HEK293 (cell line): ENCODE measurements around the gene TCERG1L.

Experiments
- CTCF ChIA-PET: fragments of 350-600 bp; formaldehyde crosslinking; extraction: SDS; loops from one replicate; lab custom pipeline; 2021; ENCODE audit warnings: antibody characterized with exemption; lab: Yijun Ruan, JAX
- POLR2A ChIA-PET: fragments of 300-600 bp; formaldehyde crosslinking; extraction: SDS; loops from one replicate; lab custom pipeline; 2020; ENCODE audit warnings: antibody characterized with exemption, inconsistent platforms; lab: Yijun Ruan, JAX
- H3K27ac ChIP-seq: fragments of 200-500 bp; sonication (Bioruptor generic); 2 replicates; pipeline ENCODE4 v1.5.1; 2014; ENCODE audit warnings: low read depth, low read length, control low read depth, inconsistent platforms; ENCODE audit errors: extremely low read depth
- H3K36me3 ChIP-seq, 2 experiments: fragments of 200-500 bp in 1 of 2; sonication (Bioruptor generic) in 1 of 2; 1 replicate in 1 of 2; 2 replicates in 1 of 2; pipeline ENCODE4 v1.5.1; 2014 to 2017; ENCODE audit warnings: inconsistent platforms in 2 of 2, low read length in 2 of 2; ENCODE audit not compliant: control insufficient read depth in 2 of 2, insufficient read depth in 1 of 2
- H3K4me1 ChIP-seq: fragments of 200-500 bp; sonication (Bioruptor generic); 2 replicates; pipeline ENCODE4 v1.5.1; 2014; ENCODE audit warnings: mild to moderate bottlenecking, low read length, inconsistent platforms; ENCODE audit not compliant: control insufficient read depth, insufficient read depth
- H3K4me3 ChIP-seq: 2 replicates; pipeline ENCODE4 v1.5.1; 2011; ENCODE audit warnings: low read depth, mild to moderate bottlenecking, control low read depth, low read length, moderate library complexity
- H3K9me3 ChIP-seq: fragments of 200-500 bp; sonication (Bioruptor generic); 2 replicates; pipeline ENCODE4 v1.5.1; 2014; ENCODE audit warnings: low read depth, low read length, inconsistent platforms; ENCODE audit not compliant: control insufficient read depth, insufficient read depth
- PRDM2 ChIP-seq: fragments of 450-650 bp; formaldehyde crosslinking; IDR thresholded peaks from 2 replicates; pipeline ENCODE4 v1.5.1; 2016; ENCODE audit warnings: missing biosample characterization, missing genetic modification characterization, borderline replicate concordance
- PRDM4 ChIP-seq: fragments of 450-650 bp; formaldehyde crosslinking; IDR thresholded peaks from 2 replicates; pipeline ENCODE4 v1.5.1; 2017; ENCODE audit warnings: missing biosample characterization, missing genetic modification characterization
- ZBTB49 ChIP-seq: fragments of 450-650 bp; formaldehyde crosslinking; IDR thresholded peaks from 2 replicates; pipeline ENCODE4 v1.5.1; 2016; ENCODE audit warnings: missing biosample characterization, missing genetic modification characterization, low read depth
- ZBTB8A ChIP-seq: fragments of 450-650 bp; formaldehyde crosslinking; IDR thresholded peaks from 2 replicates; pipeline ENCODE4 v1.5.1; 2016; ENCODE audit warnings: missing biosample characterization, missing genetic modification characterization
- ZFP37 ChIP-seq: fragments of 450-650 bp; formaldehyde crosslinking; IDR thresholded peaks from 2 replicates; pipeline ENCODE4 v1.5.1; 2016; ENCODE audit warnings: missing biosample characterization, missing genetic modification characterization
- ZNF132 ChIP-seq: fragments of 450-650 bp; formaldehyde crosslinking; IDR thresholded peaks from 2 replicates; pipeline ENCODE4 v1.5.1; 2017; ENCODE audit warnings: missing biosample characterization, missing genetic modification characterization, borderline replicate concordance
- ZNF140 ChIP-seq: fragments of 450-650 bp; formaldehyde crosslinking; IDR thresholded peaks from 2 replicates; pipeline ENCODE4 v1.5.1; 2016; ENCODE audit warnings: missing biosample characterization, missing genetic modification characterization
- ZNF148 ChIP-seq: fragments of 450-650 bp; formaldehyde crosslinking; IDR thresholded peaks from 2 replicates; pipeline ENCODE4 v1.5.0; 2017; ENCODE audit warnings: missing biosample characterization, missing genetic modification characterization, borderline replicate concordance
- ZNF169 ChIP-seq: fragments of 450-650 bp; formaldehyde crosslinking; IDR thresholded peaks from 2 replicates; pipeline ENCODE4 v1.5.1; 2016; ENCODE audit warnings: missing biosample characterization, missing genetic modification characterization
- ZNF19 ChIP-seq: fragments of 450-650 bp; formaldehyde crosslinking; IDR thresholded peaks from 2 replicates; pipeline ENCODE4; 2016; ENCODE audit warnings: missing biosample characterization, missing genetic modification characterization, low read depth
- ZNF350 ChIP-seq: fragments of 450-650 bp; formaldehyde crosslinking; IDR thresholded peaks from 2 replicates; pipeline ENCODE4 v1.5.0; 2017; ENCODE audit warnings: missing biosample characterization, mild to moderate bottlenecking, missing genetic modification characterization
- ZNF366 ChIP-seq: fragments of 450-650 bp; formaldehyde crosslinking; conservative IDR thresholded peaks from 2 replicates; pipeline ENCODE4 v1.5.1; 2016; ENCODE audit warnings: missing biosample characterization, missing genetic modification characterization
- ZNF426 ChIP-seq: fragments of 450-650 bp; formaldehyde crosslinking; IDR thresholded peaks from 2 replicates; pipeline ENCODE4 v1.5.1; 2017; ENCODE audit warnings: missing biosample characterization, missing genetic modification characterization, mild to moderate bottlenecking, inconsistent platforms, moderate library complexity
- ZNF561 ChIP-seq: fragments of 450-650 bp; IDR thresholded peaks from 2 replicates; pipeline ENCODE4 v1.5.1; 2018; ENCODE audit warnings: missing biosample characterization, missing genetic modification characterization, borderline replicate concordance
- ZNF624 ChIP-seq: fragments of 450-650 bp; formaldehyde crosslinking; IDR thresholded peaks from 2 replicates; pipeline ENCODE4 v1.5.1; 2017; ENCODE audit warnings: missing biosample characterization, missing genetic modification characterization
- ZNF677 ChIP-seq: fragments of 450-650 bp; IDR thresholded peaks from 2 replicates; pipeline ENCODE4 v1.5.0; 2018; ENCODE audit warnings: missing biosample characterization, mild to moderate bottlenecking, missing genetic modification characterization, moderate library complexity
- ZNF701 ChIP-seq: fragments of 450-650 bp; formaldehyde crosslinking; IDR thresholded peaks from 2 replicates; pipeline ENCODE4 v1.5.1; 2016; ENCODE audit warnings: missing biosample characterization, missing genetic modification characterization
- ZNF777 ChIP-seq: fragments of 450-650 bp; formaldehyde crosslinking; IDR thresholded peaks from 2 replicates; pipeline ENCODE4 v1.5.1; 2017; ENCODE audit warnings: missing biosample characterization, missing genetic modification characterization, borderline replicate concordance

TCERG1L gene

GRCh38 chr10:131175891-131176290 is 135.6 kb downstream of the TCERG1L start (continued):
- no peak for TF ChIP-seq ZNF140 (tag by site-specific recombination)
- TF ChIP-seq ZNF132 (tag by site-specific recombination) = no peak
- TF ChIP-seq ZNF148 (tag by site-specific recombination) = no peak
- no peak for TF ChIP-seq ZBTB8A

GRCh38 chr10:131174651-131175540 is 136.6 kb downstream of the TCERG1L start:
- ChIA-PET CTCF (interaction anchor here (0.6 kb wide), 1 partner anchor 21 kb away, joined by 3 read pairs; no protein-coding TSS in a partner anchor), POLR2A (no interaction called here)
- TF ChIP-seq ZNF701 (no peak), ZNF350 (tag by site-specific recombination) (no peak), PRDM4 (tag by site-specific recombination) (no peak), PRDM2 (tag by site-specific recombination) (no peak), ZNF19 (tag by site-specific recombination) (no peak), ZNF624 (tag by site-specific recombination) (no peak), ZNF777 (tag by site-specific recombination) (no peak), ZNF366 (no peak), ZNF169 (tag by site-specific recombination) (no peak), ZNF426 (no peak), ZNF561 (tag by site-specific recombination) (no peak), ZNF677 (tag by site-specific recombination) (no peak), ZBTB49 (tag by site-specific recombination) (no peak), ZFP37 (tag by site-specific recombination) (no peak)
- H3K4me3 ChIP-seq = no peak overlapping the region
- no peak overlapping the region for H3K27ac ChIP-seq
- no peaks in the 10 kb centered on the region for H3K9me3 ChIP-seq
- H3K36me3 ChIP-seq = no peaks in the 10 kb centered on the region
- H3K4me1 ChIP-seq = no peaks in the 10 kb centered on the region
